ENCODE data around the gene ALPP. TPM values are rescaled to one million over a fixed set of nuclear protein-coding genes. Genes with fewer than 3 reads are reported as not detected.

Gene ALPP
- total and polyA plus RNA-seq, 2 donors (not counting 1 experiment from before 2014, with no cell fraction given): not detected

- ATAC-seq (ENCODE audit: low read depth) (no peak), DNase-seq (no peak)
- H3K27me3 Mint-ChIP-seq: peaks cover 22% of the 10 kb centered on the region
- H3K4me3 ChIP-seq (ENCODE audit: control extremely low read depth in 1 of 5, extremely low read depth in 1 of 5, insufficient read depth in 1 of 5, low read depth in 2 of 5, low read length in 4 of 5): no peak overlapping the region
- H3K4me1 ChIP-seq (ENCODE audit: control insufficient read depth in 2 of 2, insufficient read depth in 2 of 2, low read length in 2 of 2): peaks cover 0 to 5% of the 10 kb centered on the region in 2 donors
- H3K27ac Mint-ChIP-seq: no peak overlapping the region
- H3K4me1 Mint-ChIP-seq: peaks cover 5% of the 10 kb centered on the region
- CTCF ChIA-PET: no interaction called here
- no peak overlapping the region for H3K4me2 ChIP-seq (replicated peaks; ENCODE audit: low read depth, low read length, poor library complexity, severe bottlenecking)
- no peak for TF ChIP-seq EZH2 (IDR thresholded peaks at IDR 0.05; ENCODE audit: borderline replicate concordance, insufficient read depth, low read depth, low read length, poor library complexity, severe bottlenecking)
- no peak for TF ChIP-seq CTCF (IDR thresholded peaks at IDR 0.05)
- WGBS (ENCODE audit: insufficient coverage): 100% methylated on average over 3 of the region's 5 CpGs
- H3K36me3 ChIP-seq (replicated peaks in 1 of 2; ENCODE audit: control extremely low read depth in 1 of 2, control insufficient read depth in 1 of 2, extremely low read depth in 1 of 2, insufficient read depth in 2 of 2, low read length in 1 of 2): no peaks in the 10 kb centered on the region
- no peaks in the 10 kb centered on the region for H3K9me3 ChIP-seq (ENCODE audit: control extremely low read depth in 1 of 3, control insufficient read depth in 2 of 3, insufficient read depth in 1 of 3, low read length in 2 of 3)
- intact Hi-C loops (cut with micrococcal nuclease): no loop called here
- POLR2A ChIA-PET: interaction anchor here (0.6 kb wide), 1 partner anchor 1445 kb away, joined by 6 read pairs; no protein-coding TSS in a partner anchor
- no peak overlapping the region for H3K9ac ChIP-seq (ENCODE audit: low read length)
- no peak overlapping the region for H2AFZ ChIP-seq (ENCODE audit: insufficient read depth, low read depth, low read length, poor library complexity, severe bottlenecking)
- no peaks in the 10 kb centered on the region for H3K79me2 ChIP-seq (ENCODE audit: control insufficient read depth, insufficient read depth, low read length)
- no peak overlapping the region for H3K4me3 Mint-ChIP-seq
- no peak overlapping the region for H3K27ac ChIP-seq (ENCODE audit: low read length in 2 of 2)
- no peaks in the 10 kb centered on the region for H3K27me3 ChIP-seq (replicated peaks in 1 of 4; ENCODE audit: control extremely low read depth in 1 of 4, control insufficient read depth in 3 of 4, insufficient read depth in 4 of 4, low read length in 3 of 4)
- no peaks in the 10 kb centered on the region for H3K9me3 Mint-ChIP-seq (ENCODE audit: insufficient read depth)
- no peaks in the 10 kb centered on the region for H4K20me1 ChIP-seq (ENCODE audit: control insufficient read depth, insufficient read depth, low read length, poor library complexity, severe bottlenecking)
Measured at GRCh38 chr2:232398293-232399034, 19.9 kb downstream of the ALPP start.

DNA sequence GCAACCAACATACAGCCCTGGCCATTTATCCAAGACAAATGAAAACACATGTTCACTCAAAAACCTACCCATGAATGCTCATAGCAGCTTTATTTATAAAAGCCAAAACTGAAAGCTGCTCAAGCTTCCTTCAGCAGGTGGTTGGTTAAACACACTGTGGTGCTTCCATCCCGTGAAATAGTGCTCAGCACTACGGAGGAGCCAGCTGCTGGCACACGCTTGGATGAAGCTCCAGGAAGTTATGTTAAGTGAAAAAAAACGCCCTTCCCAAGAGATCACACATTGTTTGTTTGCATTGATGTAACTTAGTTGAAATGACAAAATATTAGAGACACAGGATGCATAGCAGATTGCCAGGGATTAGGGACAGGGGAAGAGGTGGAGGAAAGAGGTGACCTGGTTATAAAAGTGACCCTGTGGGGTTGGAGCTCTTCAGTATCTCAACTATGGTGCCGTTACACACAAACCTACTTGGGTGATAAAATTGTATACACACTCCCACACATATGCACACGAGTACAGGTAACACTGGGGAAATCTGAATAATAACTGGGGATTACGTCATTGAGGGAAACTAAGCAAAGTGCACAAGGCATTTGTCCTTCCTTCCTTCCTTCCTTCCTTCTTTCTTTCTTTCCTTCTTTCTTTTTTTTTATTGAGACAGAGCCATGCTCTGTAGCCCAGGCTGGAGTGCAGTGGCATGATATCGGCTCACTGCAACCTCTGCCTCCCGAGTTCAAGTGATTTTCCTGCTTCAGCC is 21.9 kb downstream of the ALPP start:
- Mint-ChIP-seq H3K4me1 (peaks cover 5% of the 10 kb centered on the region), H3K4me3 (no peak overlapping the region), H3K9me3 (ENCODE audit: insufficient read depth) (no peaks in the 10 kb centered on the region), H3K27me3 (peaks cover 19% of the 10 kb centered on the region), H3K27ac (no peak overlapping the region)
- Histone ChIP-seq H3K4me1 (ENCODE audit: control insufficient read depth in 2 of 2, insufficient read depth in 2 of 2, low read length in 2 of 2) (peaks cover 0 to 5% of the 10 kb centered on the region in 2 donors), H2AFZ (ENCODE audit: insufficient read depth, low read depth, low read length, poor library complexity, severe bottlenecking) (no peak overlapping the region), H3K4me3 (ENCODE audit: control extremely low read depth in 1 of 5, extremely low read depth in 1 of 5, insufficient read depth in 1 of 5, low read depth in 2 of 5, low read length in 4 of 5) (no peak overlapping the region), H3K27ac (ENCODE audit: low read length in 2 of 2) (no peak overlapping the region), H3K9me3 (ENCODE audit: control extremely low read depth in 1 of 3, control insufficient read depth in 2 of 3, insufficient read depth in 1 of 3, low read length in 2 of 3) (no peaks in the 10 kb centered on the region), H3K27me3 (replicated peaks in 1 of 4; ENCODE audit: control extremely low read depth in 1 of 4, control insufficient read depth in 3 of 4, insufficient read depth in 4 of 4, low read length in 3 of 4) (no peaks in the 10 kb centered on the region), H3K4me2 (replicated peaks; ENCODE audit: low read depth, low read length, poor library complexity, severe bottlenecking) (no peak overlapping the region), H3K9ac (ENCODE audit: low read length) (no peak overlapping the region), H3K36me3 (replicated peaks in 1 of 2; ENCODE audit: control extremely low read depth in 1 of 2, control insufficient read depth in 1 of 2, extremely low read depth in 1 of 2, insufficient read depth in 2 of 2, low read length in 1 of 2) (no peaks in the 10 kb centered on the region), H4K20me1 (ENCODE audit: control insufficient read depth, insufficient read depth, low read length, poor library complexity, severe bottlenecking) (no peaks in the 10 kb centered on the region), H3K79me2 (ENCODE audit: control insufficient read depth, insufficient read depth, low read length) (no peaks in the 10 kb centered on the region)
- ATAC-seq (ENCODE audit: low read depth) (no peak), DNase-seq (no peak)
- no peak for TF ChIP-seq EZH2 (IDR thresholded peaks at IDR 0.05; ENCODE audit: borderline replicate concordance, insufficient read depth, low read depth, low read length, poor library complexity, severe bottlenecking)
- no peak for TF ChIP-seq CTCF (IDR thresholded peaks at IDR 0.05)
- CTCF ChIA-PET: no interaction called here
- WGBS (ENCODE audit: insufficient coverage): 100% methylated on average over 2 of the region's 9 CpGs
- POLR2A ChIA-PET: no interaction called here
- intact Hi-C loops (cut with micrococcal nuclease): no loop called here
